Esophagus (tissue), 2 donors: ENCODE data around the gene PBX4. TPM values are rescaled to one million over a fixed set of nuclear protein-coding genes. Genes with fewer than 3 reads are reported as not detected.
A peak's percentile ranks its signal among the peaks of the same experiment; 100 is the strongest.
"Not testable (repeated sequence)": the region's sequence is repeated elsewhere in the genome, so short reads cannot be mapped to it uniquely, and the experiment has no call there.

Source experiments
- H3K27ac ChIP-seq, 2 donors: one replicate each; pipeline ENCODE4 v1.5.1; 2013; ENCODE audit warnings: low read depth in 2 of 2, mild to moderate bottlenecking in 2 of 2, inconsistent platforms in 1 of 2, low read length in 1 of 2, moderate library complexity in 1 of 2
- H3K27me3 ChIP-seq, 2 donors: one replicate each; pipeline ENCODE4 v1.6.1; 2013; ENCODE audit warnings: low read length in 2 of 2, control low read depth in 1 of 2, mild to moderate bottlenecking in 1 of 2; ENCODE audit not compliant: insufficient read depth in 2 of 2, control insufficient read depth in 1 of 2
- H3K36me3 ChIP-seq, 2 donors: one replicate each; pipeline ENCODE4 v1.6.1; 2013; ENCODE audit warnings: low read length in 1 of 2; ENCODE audit not compliant: control insufficient read depth in 2 of 2, insufficient read depth in 2 of 2
- H3K4me1 ChIP-seq, 2 donors: one replicate each; pipeline ENCODE4 v1.6.1; 2013; ENCODE audit warnings: low read length in 1 of 2; ENCODE audit not compliant: control insufficient read depth in 2 of 2, insufficient read depth in 2 of 2
- H3K4me3 ChIP-seq, 2 donors: one replicate each; pipeline ENCODE4 v1.5.1; 2013; ENCODE audit warnings: low read length in 2 of 2, mild to moderate bottlenecking in 2 of 2, low read depth in 1 of 2, moderate library complexity in 1 of 2
- H3K9me3 ChIP-seq, 2 donors: one replicate each; pipeline ENCODE4 v1.6.1; 2013; ENCODE audit warnings: mild to moderate bottlenecking in 2 of 2, low read depth in 1 of 2, low read length in 1 of 2, moderate library complexity in 1 of 2; ENCODE audit not compliant: control insufficient read depth in 2 of 2, insufficient read depth in 1 of 2
- WGBS, 2 donors: extraction: QIAGEN DNeasy Blood & Tissue Kit; methylation state at CpG; one replicate each; pipeline ENCODE4 v1.1.7; 2013; 5-methylcytosine and 5-hydroxymethylcytosine counted together
- polyA plus RNA-seq, 2 donors: library from polyadenylated mRNA; stranded (reverse); fragments of 200-250 nt; gene quantifications; one replicate each; pipeline ENCODE4 v1.2.3, GENCODE V29; 2013
- donor health status: healthy with polysubstance abuse.
- donor health status: Bipolar disorder and iron deficiency.

PBX4 gene
- polyA plus RNA-seq, 2 donors: 1.4 to 3.9 TPM

DNA sequence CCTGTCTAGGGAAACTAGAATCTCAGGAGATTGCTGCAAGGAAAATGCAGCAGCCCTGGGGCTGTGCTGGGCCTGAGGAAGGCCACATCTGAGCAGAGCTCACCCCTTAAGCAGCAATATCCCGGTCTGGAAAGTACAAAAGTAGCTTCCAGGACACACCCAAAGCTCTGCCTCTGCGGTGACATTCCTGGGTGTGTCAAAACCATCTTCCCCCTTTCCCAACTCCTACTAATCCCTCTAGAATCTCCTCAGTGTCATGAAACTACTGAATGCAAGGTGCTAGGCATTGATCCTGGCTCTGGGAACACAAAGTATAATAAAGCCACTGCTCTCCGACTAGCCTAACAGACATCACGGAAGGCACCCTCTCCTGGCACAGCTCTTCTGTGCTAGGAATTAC lies 5.0 kb downstream of the PBX4 start:
- Histone ChIP-seq H3K9me3 (peaks cover 0 to under 1% of the 10 kb centered on the region in 2 donors), H3K27me3 (no peaks in the 10 kb centered on the region), H3K4me1 (peaks cover 0 to 3% of the 10 kb centered on the region in 2 donors), H3K27ac (no peak overlapping the region), H3K4me3 (no peak overlapping the region), H3K36me3 (no peaks in the 10 kb centered on the region)
- WGBS, 2 donors: 51 to 59% methylated on average over 4 of the region's 4 CpGs

DNA sequence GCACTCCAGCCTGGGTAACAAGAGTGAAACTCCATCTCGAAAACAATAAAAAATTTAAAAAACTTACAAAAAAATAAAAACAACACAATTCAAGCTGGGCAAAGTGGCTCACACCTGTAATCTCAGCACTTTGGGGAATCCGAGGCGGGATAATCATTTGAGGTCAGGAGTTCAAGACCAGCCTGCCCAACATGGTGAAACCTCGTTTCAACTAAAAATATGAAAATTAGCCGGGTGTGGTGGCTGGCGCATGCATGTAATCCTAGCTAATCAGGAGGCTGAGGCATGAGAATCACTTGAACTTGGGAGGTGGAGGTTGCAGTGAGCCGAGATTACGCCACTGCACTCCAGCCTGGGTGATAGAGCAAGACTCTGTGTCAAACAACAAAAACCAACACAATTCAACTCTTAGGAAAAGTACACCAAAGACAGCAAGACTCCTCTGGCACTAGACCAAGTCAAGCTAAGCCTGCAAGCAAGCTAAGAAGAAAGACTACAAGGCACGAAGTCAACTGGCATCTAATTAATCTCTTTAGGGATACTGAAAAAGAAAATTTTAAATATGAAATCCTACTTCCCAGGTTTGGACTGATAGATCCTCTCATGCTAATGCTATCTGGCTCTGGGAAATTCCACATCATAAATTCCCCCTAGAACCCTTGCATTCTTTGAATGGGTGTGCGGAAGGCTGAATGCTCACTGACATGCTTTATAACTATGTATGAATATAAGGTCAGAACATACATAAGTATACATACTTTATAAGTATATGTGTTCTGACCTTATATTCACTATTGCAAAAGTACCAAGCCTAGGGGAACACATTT lies 7.9 kb downstream of the PBX4 start:
- H3K27ac ChIP-seq: no peak overlapping the region
- 80 to 82% methylated on average over 10 of the region's 10 CpGs for WGBS, 2 donors
- H3K36me3 ChIP-seq: peaks cover 0 to 2% of the 10 kb centered on the region in 2 donors
- H3K27me3 ChIP-seq: no peaks in the 10 kb centered on the region
- H3K4me1 ChIP-seq: peaks cover 0 to 5% of the 10 kb centered on the region in 2 donors
- no peak overlapping the region for H3K4me3 ChIP-seq
- H3K9me3 ChIP-seq: peaks cover 0 to 2% of the 10 kb centered on the region in 2 donors

DNA sequence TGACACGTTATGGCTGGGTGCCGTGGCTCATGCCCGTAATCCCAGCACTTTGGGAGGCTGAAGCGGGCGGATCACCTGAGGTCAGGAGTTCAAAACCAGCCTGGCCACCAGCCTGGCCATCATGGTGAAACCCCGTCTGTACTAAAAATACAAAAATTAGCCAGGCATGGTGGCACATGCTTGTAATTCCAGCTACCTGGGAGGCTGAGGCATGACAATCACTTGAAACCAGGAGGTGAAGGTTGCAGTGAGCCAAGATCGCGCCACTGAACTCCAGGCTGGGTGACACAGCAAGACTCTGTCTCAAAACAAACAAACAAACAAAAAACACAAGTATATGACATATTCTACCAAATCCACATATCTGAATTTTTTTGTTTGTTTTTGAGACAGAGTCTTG lies 11.8 kb downstream of the PBX4 start:
- not testable (repeated sequence) for H3K9me3 ChIP-seq, H3K27me3 ChIP-seq, H3K36me3 ChIP-seq, H3K4me1 ChIP-seq, H3K4me3 ChIP-seq
- H3K27ac ChIP-seq: peak overlapping the region; percentile 12 to 77
- WGBS, 2 donors: 88 to 90% methylated on average over 8 of the region's 8 CpGs

DNA sequence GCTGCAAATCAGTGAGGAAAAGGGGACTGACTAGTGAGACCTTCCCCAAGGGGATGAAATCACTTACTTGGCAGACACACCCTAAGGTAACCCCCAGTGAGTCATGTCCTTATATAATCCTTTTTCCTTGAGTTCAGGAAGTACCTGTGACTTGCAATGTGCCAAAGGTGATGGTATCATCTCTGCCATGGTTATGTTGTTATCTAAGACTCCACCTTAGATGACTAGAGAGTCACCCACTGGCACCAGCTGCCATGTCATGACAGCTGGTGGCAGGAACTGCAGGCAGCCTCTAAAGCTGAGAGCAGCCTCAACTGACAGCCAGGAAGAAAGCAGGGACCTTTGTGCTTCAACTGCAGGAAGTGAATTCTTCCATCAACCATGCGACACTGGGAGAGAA lies 12.5 kb downstream of the PBX4 start:
- Histone ChIP-seq H3K27me3 (no peaks in the 10 kb centered on the region), H3K27ac (peak overlapping the region; percentile 12 to 77), H3K4me3 (no peak overlapping the region), H3K36me3 (peaks cover 0 to 2% of the 10 kb centered on the region in 2 donors), H3K4me1 (peaks cover under 1 to 8% of the 10 kb centered on the region in 2 donors), H3K9me3 (peaks cover 0 to 2% of the 10 kb centered on the region in 2 donors)
- 30 to 53% methylated on average over 1 of the region's 1 CpG for WGBS, 2 donors

DNA sequence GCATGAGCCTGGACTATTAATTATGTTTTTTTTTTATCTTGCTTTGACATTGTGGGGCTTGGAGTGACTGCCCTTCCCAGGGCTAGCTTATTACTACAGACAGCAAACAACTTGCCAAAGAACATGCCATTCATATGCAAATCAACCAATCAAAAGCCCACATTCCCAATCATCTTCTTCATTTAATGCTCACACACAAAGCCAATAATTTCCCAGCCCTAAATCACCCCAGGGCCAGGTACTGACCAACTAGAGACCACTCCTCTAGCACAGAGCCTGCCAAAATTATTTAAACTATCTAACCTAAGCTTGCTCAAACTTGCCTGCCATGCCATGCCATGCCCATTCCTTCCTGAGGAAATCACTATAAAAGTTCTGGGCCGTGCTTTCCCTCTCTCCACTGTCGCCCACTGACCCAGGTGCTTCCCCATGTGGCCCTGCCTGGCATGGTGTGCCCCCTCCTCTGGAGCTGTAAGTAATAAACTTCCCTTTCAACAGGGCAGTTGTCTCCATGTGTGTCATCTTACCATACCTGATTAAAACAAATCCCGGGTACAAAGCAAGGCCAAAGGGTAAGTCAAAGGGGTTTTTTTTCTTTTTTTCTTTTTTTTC lies 15.7 kb downstream of the PBX4 start:
- no peak overlapping the region for H3K4me3 ChIP-seq
- peaks cover 2 to 8% of the 10 kb centered on the region in 2 donors for H3K4me1 ChIP-seq
- H3K27me3 ChIP-seq: no peaks in the 10 kb centered on the region
- 39 to 55% methylated on average over 3 of the region's 3 CpGs for WGBS, 2 donors
- H3K9me3 ChIP-seq: no peaks in the 10 kb centered on the region
- peak overlapping the region; percentile 9 to 67 for H3K27ac ChIP-seq
- no peaks in the 10 kb centered on the region for H3K36me3 ChIP-seq

DNA sequence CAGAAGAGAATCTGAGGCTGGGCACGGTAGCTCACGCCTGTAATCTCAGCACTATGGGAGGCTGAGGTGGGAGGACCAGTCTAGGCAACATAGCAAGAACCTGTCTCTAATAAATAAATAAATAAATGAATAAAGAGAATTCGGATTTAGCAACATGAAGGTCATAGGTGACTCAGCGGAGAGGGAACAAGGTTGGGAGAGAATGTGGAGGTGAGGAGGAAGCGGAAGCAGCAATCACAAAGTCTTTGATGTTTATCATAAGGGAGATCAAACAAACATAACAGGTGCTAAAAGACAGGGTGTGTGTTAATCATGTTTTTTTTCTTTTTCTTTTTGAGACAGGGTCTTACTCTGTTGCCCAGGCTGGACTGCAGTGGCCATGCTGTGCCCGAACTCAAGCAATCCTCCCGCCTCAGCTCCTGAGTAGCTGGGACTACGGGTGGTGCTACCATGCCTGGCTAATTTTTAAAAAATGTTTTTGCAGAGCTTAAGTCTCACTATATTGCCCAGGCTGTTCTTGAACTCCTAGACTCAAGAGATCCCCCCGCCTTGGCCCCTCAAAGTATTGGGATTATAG lies 16.3 kb downstream of the PBX4 start:
- Histone ChIP-seq H3K27ac (peak overlapping the region; percentile 9 to 67), H3K27me3 (no peaks in the 10 kb centered on the region), H3K36me3 (no peaks in the 10 kb centered on the region), H3K4me3 (no peak overlapping the region), H3K9me3 (no peaks in the 10 kb centered on the region), H3K4me1 (peaks cover 2 to 8% of the 10 kb centered on the region in 2 donors)
- 60 to 65% methylated on average over 9 of the region's 9 CpGs for WGBS, 2 donors

DNA sequence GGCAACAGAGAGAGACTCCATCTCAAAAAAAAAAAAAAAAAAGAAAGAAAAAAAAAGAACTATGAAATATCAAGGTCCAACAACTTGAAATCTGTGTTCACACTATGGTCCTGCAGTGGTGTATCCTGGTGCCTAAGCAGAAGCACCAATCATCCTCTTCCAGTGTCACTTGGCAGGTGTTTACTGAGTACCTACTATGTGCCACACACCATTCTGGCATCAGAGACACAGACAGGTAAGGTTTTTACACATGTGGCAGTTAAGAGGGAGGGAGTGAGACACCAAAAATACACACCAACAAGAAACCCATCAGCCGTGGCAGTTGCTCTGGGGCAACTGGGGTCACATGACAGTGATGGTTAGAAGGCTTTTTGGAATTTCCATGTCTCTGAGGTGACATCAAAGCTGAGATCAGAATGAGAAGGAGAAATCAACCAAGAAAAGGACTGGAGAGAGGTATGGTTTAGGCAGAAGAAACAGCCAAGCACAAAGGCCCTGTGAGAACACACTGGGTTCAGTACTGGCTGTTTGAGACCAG lies 17.6 kb downstream of the PBX4 start:
- 69 to 82% methylated on average over 1 of the region's 1 CpG for WGBS, 2 donors

DNA sequence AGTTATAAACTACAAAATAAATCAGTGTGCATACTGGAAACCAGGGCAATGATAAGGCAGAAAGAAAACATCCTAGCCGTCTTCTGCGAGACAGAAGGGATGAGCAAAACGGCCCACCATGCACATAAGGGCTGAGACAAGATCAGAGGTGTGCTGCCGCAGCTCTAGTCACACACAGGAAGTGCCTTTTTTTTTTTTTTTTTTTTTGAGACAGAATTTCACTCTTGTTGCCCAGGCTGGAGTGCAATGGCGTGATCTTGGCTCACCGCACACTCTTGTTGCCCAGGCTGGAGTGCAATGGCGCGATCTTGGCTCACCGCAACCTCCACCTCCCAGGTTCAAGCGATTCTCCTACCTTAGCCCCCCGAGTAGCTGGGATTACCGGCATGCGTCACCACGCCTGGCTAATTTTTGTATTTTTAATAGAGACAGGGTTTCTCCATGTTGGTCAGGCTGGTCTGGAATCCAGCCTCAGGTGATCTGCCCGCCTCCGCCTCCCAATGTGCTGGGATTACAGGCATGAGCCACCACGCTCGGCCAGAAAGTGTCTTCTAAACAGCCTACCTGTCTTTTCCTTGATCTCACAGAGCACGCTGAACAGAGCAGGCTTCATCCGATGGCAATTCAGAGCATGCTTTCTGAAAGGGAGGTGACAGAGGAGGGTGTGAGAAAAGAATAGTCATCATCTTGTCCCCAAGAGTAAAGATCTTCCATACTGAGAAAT lies 19.6 kb downstream of the PBX4 start:
- peak overlapping the region; percentile 38 to 84 for H3K27ac ChIP-seq
- not testable (repeated sequence) for H3K9me3 ChIP-seq, H3K27me3 ChIP-seq, H3K4me1 ChIP-seq, H3K4me3 ChIP-seq, H3K36me3 ChIP-seq
- 83% methylated on average over 20 of the region's 20 CpGs for WGBS, 2 donors

More for the DNA sequence above, 17.6 kb downstream of the PBX4 start:
- Histone ChIP-seq H3K4me1 (peaks cover 2 to 3% of the 10 kb centered on the region in 2 donors), H3K27me3 (no peaks in the 10 kb centered on the region), H3K9me3 (no peaks in the 10 kb centered on the region), H3K27ac (no peak overlapping the region), H3K36me3 (no peaks in the 10 kb centered on the region), H3K4me3 (no peak overlapping the region)

DNA sequence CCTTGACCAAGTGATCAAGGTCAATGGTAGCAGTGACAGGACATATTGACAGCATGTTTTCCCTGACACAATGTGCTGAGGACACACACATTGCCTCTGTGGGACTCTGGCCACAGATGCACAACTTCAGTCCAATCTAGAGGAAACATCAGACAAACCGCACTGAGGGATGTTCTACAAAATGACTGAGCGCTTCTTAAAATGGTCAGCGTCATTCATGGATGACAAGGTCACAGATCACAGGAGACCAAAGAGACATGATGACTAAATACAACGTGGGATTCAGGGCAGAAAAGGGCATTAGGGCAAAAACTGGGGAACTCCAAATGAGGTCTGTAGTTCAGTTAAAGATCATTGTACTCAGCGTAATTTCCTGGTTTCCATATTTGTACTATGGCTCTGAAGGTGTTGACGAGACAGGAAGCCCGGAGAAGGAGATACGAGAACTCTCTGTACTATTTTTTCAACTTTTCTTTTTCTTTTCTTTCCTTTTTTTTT lies 20.6 kb downstream of the PBX4 start:
- Histone ChIP-seq H3K9me3 (no peaks in the 10 kb centered on the region), H3K27ac (peak overlapping the region in 1 of 2 donors; percentile 35), H3K4me3 (no peak overlapping the region), H3K27me3 (no peaks in the 10 kb centered on the region), H3K36me3 (no peaks in the 10 kb centered on the region), H3K4me1 (peaks cover 2 to 5% of the 10 kb centered on the region in 2 donors)
- 74 to 76% methylated on average over 8 of the region's 8 CpGs for WGBS, 2 donors
